ENCODE results near the gene RIPOR3.
"Not testable (repeated sequence)": the region's sequence is repeated elsewhere in the genome, so short reads cannot be mapped to it uniquely, and the experiment has no call there.

DNA sequence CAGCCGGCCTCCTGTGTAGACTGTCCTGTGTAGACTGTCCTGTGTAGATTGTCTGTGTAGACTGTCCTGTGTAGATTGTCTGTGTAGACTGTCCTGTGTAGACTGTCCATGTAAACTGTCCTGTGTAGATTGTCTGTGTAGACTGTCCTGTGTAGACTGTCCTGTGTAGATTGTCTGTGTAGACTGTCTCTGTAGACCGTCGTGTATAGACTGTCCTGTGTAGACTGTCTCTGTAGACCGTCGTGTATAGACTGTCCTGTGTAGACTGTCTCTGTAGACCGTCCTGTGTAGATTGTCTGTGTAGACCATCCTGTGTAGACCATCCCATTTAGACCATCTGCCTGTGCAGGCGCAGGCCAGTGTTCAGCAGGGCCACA is 121.9 kb downstream of the RIPOR3 start:
- not testable (repeated sequence) for TF ChIP-seq POLR2A (IDR thresholded peaks at IDR 0.05; ENCODE audit: low read length); GATA1 (IDR thresholded peaks at IDR 0.05; ENCODE audit: low read depth, low read length)
